OCI-LY7 (cell line): ENCODE measurements around the gene MARCHF2. TPM values are rescaled to one million over a fixed set of nuclear protein-coding genes. Genes with fewer than 3 reads are reported as not detected.

Experiments
- BruUV-seq: library from RNA; stranded (reverse); fragments of 400-500 nt; replicated peaks from 2 replicates; lab custom pipeline; 2021; lab: Mats Ljungman, UMichigan
- CTCF ChIA-PET: fragments of 300-600 bp; sonication (Branson Sonifier 250); formaldehyde crosslinking; loops from one replicate; lab custom pipeline; 2022; ENCODE audit warnings: antibody characterized with exemption; ENCODE audit not compliant: unreplicated experiment; lab: Charles Lee
- POLR2A ChIA-PET: fragments of 300-600 bp; sonication (Branson Sonifier 250); formaldehyde crosslinking; loops from one replicate; lab custom pipeline; 2022; ENCODE audit warnings: antibody characterized with exemption; lab: Charles Lee
- DNase-seq: peaks from one replicate; pipeline ENCODE4 v3.0.0-alpha.2; 2015; ENCODE audit warnings: low spot score
- H2AFZ ChIP-seq: fragments of 200-600 bp; sonication (generic), shearing (Covaris generic); 2 replicates; pipeline ENCODE4 v1.6.1; 2014; ENCODE audit warnings: mild to moderate bottlenecking, antibody characterized with exemption, low read length, moderate library complexity
- H3K27ac ChIP-seq: fragments of 200-600 bp; sonication (generic); 2 replicates; pipeline ENCODE4 v1.5.1; 2014; ENCODE audit warnings: mixed run types, low read depth, mild to moderate bottlenecking, moderate library complexity, low read length, inconsistent platforms; ENCODE audit not compliant: poor library complexity, severe bottlenecking
- H3K36me3 ChIP-seq: fragments of 200-600 bp; sonication (generic); 2 replicates; pipeline ENCODE4 v1.6.1; 2014; ENCODE audit warnings: mild to moderate bottlenecking, antibody characterized with exemption, low read length, moderate library complexity, mixed read lengths; ENCODE audit not compliant: insufficient read depth
- H3K4me1 ChIP-seq: fragments of 200-600 bp; sonication (generic); 2 replicates; pipeline ENCODE4 v1.5.1; 2014; ENCODE audit warnings: mild to moderate bottlenecking, low read length; ENCODE audit not compliant: insufficient read depth, poor library complexity, severe bottlenecking
- H3K4me2 ChIP-seq: fragments of 200-600 bp; sonication (generic); 2 replicates; pipeline ENCODE4 v1.6.1; 2014; ENCODE audit warnings: mild to moderate bottlenecking, low read length
- H3K4me3 ChIP-seq: fragments of 200-600 bp; sonication (generic); 2 replicates; pipeline ENCODE4 v1.5.1; 2014; ENCODE audit warnings: mild to moderate bottlenecking, low read depth, low read length; ENCODE audit not compliant: poor library complexity, severe bottlenecking
- H3K79me2 ChIP-seq: fragments of 200-600 bp; sonication (generic); 2 replicates; pipeline ENCODE4 v1.6.1; 2016; ENCODE audit warnings: low read depth, mild to moderate bottlenecking, low read length, moderate library complexity, mixed read lengths; ENCODE audit not compliant: insufficient read depth
- H3K9me2 ChIP-seq: fragments of 200-600 bp; sonication (generic); 2 replicates; pipeline ENCODE4 v1.6.1; 2016; ENCODE audit warnings: mild to moderate bottlenecking, low read length, mixed read lengths; ENCODE audit not compliant: insufficient read depth
- H3K9me3 ChIP-seq: fragments of 200-600 bp; sonication (generic); 2 replicates; pipeline ENCODE4 v1.6.1; 2014; ENCODE audit warnings: mild to moderate bottlenecking, mixed run types, low read length, mixed read lengths
- H4K20me1 ChIP-seq: fragments of 200-600 bp; sonication (generic); 2 replicates; pipeline ENCODE4 v1.6.1; 2014; ENCODE audit warnings: mild to moderate bottlenecking, antibody characterized with exemption, low read length, moderate library complexity, mixed read lengths; ENCODE audit not compliant: insufficient read depth
- EZH2phosphoT487 ChIP-seq: fragments of 200-600 bp; sonication (generic); IDR thresholded peaks from 2 replicates; pipeline ENCODE4 v1.6.1; 2018; ENCODE audit warnings: low read depth, borderline replicate concordance, mild to moderate bottlenecking, mixed run types, antibody characterized with exemption, low read length, moderate library complexity, mixed read lengths
- intact Hi-C: fragments of 100-400 bp; cut with micrococcal nuclease; formaldehyde crosslinking; loops from one replicate; pipeline ENCODE4 v1.10.0; 2022; ENCODE audit not compliant: unreplicated experiment
- total RNA-seq, 2 experiments: library from RNA; depleted of rRNA in 1 of 2; stranded (reverse); fragments of >200 nt in 1 of 2; shearing (Covaris generic) in 1 of 2; gene quantifications; 2 replicates each; pipeline ENCODE4 v1.2.3, GENCODE V29; 2014 to 2022
- TF ChIP-seq, protein P1 (sequence below): fragments of 200-600 bp; sonication (generic); conservative IDR thresholded peaks from 2 replicates; pipeline ENCODE4 v1.5.1; 2014; ENCODE audit warnings: mild to moderate bottlenecking, antibody characterized with exemption, low read length, moderate library complexity, mixed read lengths

Gene MARCHF2
- total RNA-seq, 2 experiments from 2014 or later: 12.4 to 14.1 TPM

DNA sequence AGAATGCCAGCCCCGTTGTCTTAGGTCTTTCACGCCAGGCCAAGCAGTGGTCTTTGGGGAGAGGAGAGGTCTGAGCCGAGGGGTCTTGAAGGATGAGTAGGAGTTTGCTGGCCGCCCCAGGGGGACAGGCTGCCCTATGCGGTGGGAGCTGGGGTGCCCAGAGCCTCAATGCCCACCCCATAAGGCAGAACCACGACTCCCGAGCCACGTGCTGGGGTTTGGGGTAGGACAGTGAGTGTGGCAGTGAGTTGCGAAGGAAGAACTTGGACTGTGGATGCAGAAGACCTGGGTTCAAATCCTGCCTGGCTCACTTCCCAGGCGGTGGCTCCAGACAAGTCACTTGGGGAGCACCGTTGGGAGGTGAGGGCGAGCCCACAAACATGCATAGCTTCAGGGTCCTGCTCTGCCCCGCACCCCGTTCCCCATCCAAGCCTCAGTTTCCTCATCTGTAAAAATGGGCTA lies 17.5 kb upstream of the MARCHF2 start:
- peaks cover 14% of the 10 kb centered on the region for H3K4me1 ChIP-seq
- CTCF ChIA-PET: interaction anchor here (0.5 kb wide), 1 partner anchor 15 kb away, joined by 3 read pairs; no protein-coding TSS in a partner anchor
- no peak for TF ChIP-seq EZH2phosphoT487
- TF ChIP-seq, protein P1, sequence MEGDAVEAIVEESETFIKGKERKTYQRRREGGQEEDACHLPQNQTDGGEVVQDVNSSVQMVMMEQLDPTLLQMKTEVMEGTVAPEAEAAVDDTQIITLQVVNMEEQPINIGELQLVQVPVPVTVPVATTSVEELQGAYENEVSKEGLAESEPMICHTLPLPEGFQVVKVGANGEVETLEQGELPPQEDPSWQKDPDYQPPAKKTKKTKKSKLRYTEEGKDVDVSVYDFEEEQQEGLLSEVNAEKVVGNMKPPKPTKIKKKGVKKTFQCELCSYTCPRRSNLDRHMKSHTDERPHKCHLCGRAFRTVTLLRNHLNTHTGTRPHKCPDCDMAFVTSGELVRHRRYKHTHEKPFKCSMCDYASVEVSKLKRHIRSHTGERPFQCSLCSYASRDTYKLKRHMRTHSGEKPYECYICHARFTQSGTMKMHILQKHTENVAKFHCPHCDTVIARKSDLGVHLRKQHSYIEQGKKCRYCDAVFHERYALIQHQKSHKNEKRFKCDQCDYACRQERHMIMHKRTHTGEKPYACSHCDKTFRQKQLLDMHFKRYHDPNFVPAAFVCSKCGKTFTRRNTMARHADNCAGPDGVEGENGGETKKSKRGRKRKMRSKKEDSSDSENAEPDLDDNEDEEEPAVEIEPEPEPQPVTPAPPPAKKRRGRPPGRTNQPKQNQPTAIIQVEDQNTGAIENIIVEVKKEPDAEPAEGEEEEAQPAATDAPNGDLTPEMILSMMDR: no peak
- H2AFZ ChIP-seq: no peak overlapping the region
- H3K4me2 ChIP-seq: no peak overlapping the region
- no peaks in the 10 kb centered on the region for H3K36me3 ChIP-seq
- intact Hi-C loops: loop anchor here (2.0 kb wide), 1 partner anchor 41 kb away; no protein-coding TSS in a partner anchor
- peaks cover 12% of the 10 kb centered on the region; the same call in 1 of the 2 replicates for H3K79me2 ChIP-seq
- no peaks in the 10 kb centered on the region for H3K9me3 ChIP-seq
- no peak for DNase-seq
- H3K4me3 ChIP-seq: no peak overlapping the region
- peaks cover 6% of the 10 kb centered on the region; the same call in 1 of the 2 replicates for H4K20me1 ChIP-seq
- POLR2A ChIA-PET: no interaction called here
- H3K9me2 ChIP-seq: no peaks in the 10 kb centered on the region
- no TSS peak for BruUV-seq
- H3K27ac ChIP-seq: no peak overlapping the region

DNA sequence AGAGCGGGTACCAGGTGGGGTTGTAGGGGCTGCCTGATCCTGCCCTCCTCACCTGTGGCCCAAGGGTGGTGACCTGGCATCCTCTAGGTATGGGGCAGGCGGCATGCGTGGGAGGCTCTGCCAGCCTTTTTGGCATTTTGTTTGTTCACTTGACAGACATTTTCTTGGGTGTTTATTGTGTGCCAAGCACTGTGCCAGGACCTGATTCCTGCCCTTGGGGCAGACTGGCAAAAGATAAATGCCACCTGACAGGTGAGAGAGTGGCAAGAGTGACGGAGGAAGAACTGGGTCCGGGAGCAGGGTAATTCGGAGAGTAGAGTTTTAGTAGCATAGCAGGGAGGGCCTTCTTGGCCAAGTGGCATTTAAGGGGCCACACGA lies 16.9 kb upstream of the MARCHF2 start:
- H3K36me3 ChIP-seq: no peaks in the 10 kb centered on the region
- no peak overlapping the region for H3K4me2 ChIP-seq
- ChIA-PET POLR2A (no interaction called here), CTCF (no interaction called here)
- H3K79me2 ChIP-seq: peaks cover 8% of the 10 kb centered on the region; the same call in 1 of the 2 replicates
- BruUV-seq: no TSS peak
- TF ChIP-seq EZH2phosphoT487: no peak
- TF ChIP-seq, protein P1: no peak
- H3K9me2 ChIP-seq: no peaks in the 10 kb centered on the region
- H2AFZ ChIP-seq: no peak overlapping the region
- intact Hi-C loops: loop anchor here (2.0 kb wide), 1 partner anchor 41 kb away; no protein-coding TSS in a partner anchor
- H3K4me1 ChIP-seq: peaks cover 10% of the 10 kb centered on the region
- no peak overlapping the region for H3K4me3 ChIP-seq
- no peak overlapping the region for H3K27ac ChIP-seq
- H3K9me3 ChIP-seq: no peaks in the 10 kb centered on the region
- peaks cover 2% of the 10 kb centered on the region; the same call in 1 of the 2 replicates for H4K20me1 ChIP-seq
- DNase-seq: no peak

DNA sequence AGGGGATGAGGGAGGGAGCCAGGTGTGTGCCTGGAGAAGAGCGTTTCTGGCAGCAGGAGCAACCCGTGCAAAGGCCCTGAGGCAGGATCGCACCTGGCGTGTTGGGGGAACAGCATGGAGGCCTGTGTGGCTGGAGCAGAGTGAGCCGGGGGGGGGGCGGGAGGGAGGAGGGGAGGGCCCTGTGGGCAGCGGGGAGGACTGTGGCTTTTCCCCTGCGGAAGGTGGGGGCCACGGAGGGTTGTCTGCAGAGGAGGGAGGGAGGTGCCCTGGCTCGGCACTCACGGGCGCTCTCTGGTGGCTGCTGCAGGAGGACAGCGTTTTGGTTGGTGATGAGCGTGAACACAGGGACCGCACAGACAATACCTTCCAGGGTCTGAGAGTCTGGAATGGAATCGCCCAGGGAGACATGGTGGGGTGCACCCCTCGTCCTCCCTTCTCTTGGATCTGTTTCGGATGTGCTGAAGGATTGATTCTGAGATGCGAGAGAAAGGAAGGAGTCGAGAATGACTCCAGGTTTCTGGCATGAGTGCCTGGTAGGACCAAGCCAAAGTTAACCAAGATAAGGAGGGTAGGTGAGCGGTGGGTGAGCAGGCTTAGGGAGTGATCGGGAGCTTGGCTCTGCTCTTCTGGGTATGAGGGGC lies 16.4 kb upstream of the MARCHF2 start:
- Histone ChIP-seq H3K4me3 (no peak overlapping the region), H3K4me2 (no peak overlapping the region), H3K36me3 (no peaks in the 10 kb centered on the region), H3K9me2 (no peaks in the 10 kb centered on the region), H4K20me1 (no peaks in the 10 kb centered on the region; the same call in 1 of the 2 replicates), H3K9me3 (no peaks in the 10 kb centered on the region), H2AFZ (no peak overlapping the region), H3K4me1 (peaks cover 5% of the 10 kb centered on the region), H3K27ac (no peak overlapping the region), H3K79me2 (peaks cover 3% of the 10 kb centered on the region; the same call in 1 of the 2 replicates)
- intact Hi-C loops: loop anchor here (2.0 kb wide), 1 partner anchor 42 kb away; no protein-coding TSS in a partner anchor
- peak; percentile 61 for DNase-seq
- CTCF ChIA-PET: no interaction called here
- no peak for TF ChIP-seq EZH2phosphoT487
- TF ChIP-seq, protein P1: peak; percentile 80
- BruUV-seq: no TSS peak
- POLR2A ChIA-PET: no interaction called here
